Tibial nerve (tissue), 4 donors: ENCODE results near the gene MAPK8IP1.

ENCODE experiments used
- CTCF ChIP-seq, 5 experiments: fragments of 200-600 bp in 3 of 5; fragments of 450-650 bp in 2 of 5; sonication (generic) in 3 of 5; IDR thresholded peaks; one replicate each; pipeline ENCODE4 v1.5.1; 2016 to 2019; ENCODE audit warnings: antibody characterized with exemption in 5 of 5, mild to moderate bottlenecking in 3 of 5, moderate library complexity in 2 of 5
- EP300 ChIP-seq, 2 donors: sonication (generic); formaldehyde crosslinking; IDR thresholded peaks; one replicate each; pipeline ENCODE4 v1.6.1; 2017; ENCODE audit warnings: antibody characterized with exemption in 2 of 2, mild to moderate bottlenecking in 1 of 2
- POLR2A ChIP-seq, 2 donors: fragments of 450-650 bp; IDR thresholded peaks; one replicate each; pipeline ENCODE4 v1.6.1; 2017; ENCODE audit warnings: antibody characterized with exemption in 2 of 2, mild to moderate bottlenecking in 2 of 2, moderate library complexity in 2 of 2

DNA sequence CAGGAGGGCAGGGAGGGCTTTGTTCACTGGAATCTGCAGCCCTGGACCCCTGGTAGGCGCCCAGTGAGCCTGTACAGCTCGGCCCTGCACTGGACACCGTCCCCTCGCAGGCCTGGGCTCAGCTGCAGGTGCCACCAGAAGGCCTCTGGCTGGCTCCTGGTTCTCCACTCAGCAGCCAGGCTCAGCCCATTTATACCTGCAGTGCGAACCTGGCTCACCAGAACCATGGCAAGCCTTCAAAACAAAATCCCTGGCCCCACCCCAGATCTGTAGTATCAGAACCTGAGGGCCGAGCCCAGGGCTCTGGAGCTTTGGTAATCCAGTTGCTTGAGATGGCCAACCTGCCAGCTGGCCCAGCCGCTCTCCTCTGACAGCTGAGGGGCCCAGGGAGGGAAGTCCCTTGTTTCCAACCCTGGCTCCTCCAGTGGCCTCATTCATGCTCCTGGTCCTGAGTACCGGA is 22.5 kb downstream of the MAPK8IP1 start:
- TF ChIP-seq CTCF (IDR thresholded peaks at IDR 0.05) (no peak), EP300 (IDR thresholded peaks at IDR 0.05) (no peak), POLR2A (IDR thresholded peaks at IDR 0.05) (no peak)
